ENCODE data around the gene SESTD1. TPM values are rescaled to one million over a fixed set of nuclear protein-coding genes. Genes with fewer than 3 reads are reported as not detected.

Gene SESTD1
- total and polyA plus RNA-seq, 2 of the 4 experiments (the other 2 are of a cell fraction): 8.4 to 12.7 TPM

DNA sequence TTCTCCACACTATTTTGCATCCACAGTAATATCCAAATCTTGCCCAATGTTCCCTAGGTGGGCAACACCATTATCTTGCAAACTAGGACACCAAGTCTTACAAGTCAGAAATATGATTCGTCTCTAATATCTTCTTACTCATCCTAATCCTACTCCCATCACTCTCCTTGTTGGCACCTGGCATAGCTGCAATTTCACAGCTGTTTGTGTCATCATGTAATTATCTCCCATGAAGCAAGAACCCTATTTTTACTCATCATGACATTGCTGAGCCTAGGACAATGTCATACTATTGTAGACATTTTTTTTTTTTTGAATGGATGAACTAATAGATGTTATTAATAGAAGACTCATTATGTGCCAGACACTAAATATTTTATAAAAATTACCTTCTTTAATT is 123.4 kb downstream of the SESTD1 start:
- Histone ChIP-seq H3K4ac (ENCODE audit: low read depth, low read length) (no peak overlapping the region), H4K5ac (ENCODE audit: low read depth, low read length) (no peak overlapping the region), H3K27me3 (ENCODE audit: control insufficient read depth, insufficient read depth, low read length) (no peaks in the 10 kb centered on the region), H3K9me1 (ENCODE audit: insufficient read depth, low read length) (no peaks in the 10 kb centered on the region), H3K18ac (ENCODE audit: low read depth, low read length) (no peak overlapping the region), H2BK15ac (ENCODE audit: low read depth, low read length) (no peak overlapping the region), H4K20me1 (ENCODE audit: insufficient read depth, low read length) (no peaks in the 10 kb centered on the region; the same call in 1 of the 2 replicates), H2AFZ (replicated peaks; ENCODE audit: low read length, poor library complexity) (no peak overlapping the region), H3K27ac (ENCODE audit: insufficient read depth, low read length) (no peak overlapping the region), H3K4me2 (ENCODE audit: low read depth, low read length) (no peak overlapping the region), H2BK5ac (ENCODE audit: low read depth, low read length, poor library complexity, severe bottlenecking) (no peak overlapping the region), H3K4me3 (ENCODE audit: insufficient read depth, low read depth, low read length) (no peak overlapping the region), H3K9ac (ENCODE audit: low read depth, low read length) (no peak overlapping the region), H3K14ac (replicated peaks; ENCODE audit: low read depth, low read length) (no peak overlapping the region), H2AK5ac (ENCODE audit: low read depth, low read length) (no peak overlapping the region), H4K91ac (ENCODE audit: insufficient read depth, low read depth, low read length) (no peak overlapping the region), H4K8ac (ENCODE audit: low read depth in 2 of 2, low read length in 2 of 2) (no peak overlapping the region), H2BK20ac (ENCODE audit: low read depth, low read length) (no peak overlapping the region), H3K36me3 (ENCODE audit: control insufficient read depth, insufficient read depth, low read length) (peaks cover 13% of the 10 kb centered on the region), H3K9me3 (ENCODE audit: control insufficient read depth, insufficient read depth, low read length) (no peaks in the 10 kb centered on the region), H3K56ac (ENCODE audit: extremely low read depth, insufficient read depth, low read length) (no peak overlapping the region), H2AK9ac (replicated peaks; ENCODE audit: low read depth, low read length, poor library complexity) (no peak overlapping the region), H3K23ac (ENCODE audit: low read depth, low read length) (no peak overlapping the region), H3K79me1 (ENCODE audit: low read depth in 1 of 2, low read length in 2 of 2) (no peaks in the 10 kb centered on the region; a peak in 1 of 4 replicates), H2BK120ac (ENCODE audit: low read depth, low read length) (no peak overlapping the region), H3K4me1 (ENCODE audit: control insufficient read depth, insufficient read depth, low read length) (no peaks in the 10 kb centered on the region)
- no TSS peak for BruUV-seq (replicated peaks)
- TF ChIP-seq MAFK (IDR thresholded peaks at IDR 0.05; ENCODE audit: low read depth, low read length) (no peak), BHLHE40 (IDR thresholded peaks at IDR 0.05; ENCODE audit: low read depth, low read length) (no peak), MAZ (IDR thresholded peaks at IDR 0.05; ENCODE audit: borderline replicate concordance, low read depth, low read length) (no peak), FOS (IDR thresholded peaks at IDR 0.05; ENCODE audit: low read depth, low read length) (no peak), NFE2L2 (IDR thresholded peaks at IDR 0.05; ENCODE audit: low read depth, low read length) (no peak), RFX5 (IDR thresholded peaks at IDR 0.05; ENCODE audit: low read depth, low read length) (no peak), MXI1 (IDR thresholded peaks at IDR 0.05; ENCODE audit: borderline replicate concordance, low read depth, low read length) (no peak), CEBPB (IDR thresholded peaks at IDR 0.05; ENCODE audit: low read depth, low read length) (no peak), POLR2A (IDR thresholded peaks at IDR 0.05; ENCODE audit: low read depth, low read length) (no peak), RCOR1 (IDR thresholded peaks at IDR 0.05; ENCODE audit: insufficient replicate concordance, low read length) (no peak), RAD21 (IDR thresholded peaks at IDR 0.05; ENCODE audit: low read length) (no peak), CHD1 (IDR thresholded peaks at IDR 0.05; ENCODE audit: low read depth, low read length) (no peak)
- TF ChIP-seq, protein P1, sequence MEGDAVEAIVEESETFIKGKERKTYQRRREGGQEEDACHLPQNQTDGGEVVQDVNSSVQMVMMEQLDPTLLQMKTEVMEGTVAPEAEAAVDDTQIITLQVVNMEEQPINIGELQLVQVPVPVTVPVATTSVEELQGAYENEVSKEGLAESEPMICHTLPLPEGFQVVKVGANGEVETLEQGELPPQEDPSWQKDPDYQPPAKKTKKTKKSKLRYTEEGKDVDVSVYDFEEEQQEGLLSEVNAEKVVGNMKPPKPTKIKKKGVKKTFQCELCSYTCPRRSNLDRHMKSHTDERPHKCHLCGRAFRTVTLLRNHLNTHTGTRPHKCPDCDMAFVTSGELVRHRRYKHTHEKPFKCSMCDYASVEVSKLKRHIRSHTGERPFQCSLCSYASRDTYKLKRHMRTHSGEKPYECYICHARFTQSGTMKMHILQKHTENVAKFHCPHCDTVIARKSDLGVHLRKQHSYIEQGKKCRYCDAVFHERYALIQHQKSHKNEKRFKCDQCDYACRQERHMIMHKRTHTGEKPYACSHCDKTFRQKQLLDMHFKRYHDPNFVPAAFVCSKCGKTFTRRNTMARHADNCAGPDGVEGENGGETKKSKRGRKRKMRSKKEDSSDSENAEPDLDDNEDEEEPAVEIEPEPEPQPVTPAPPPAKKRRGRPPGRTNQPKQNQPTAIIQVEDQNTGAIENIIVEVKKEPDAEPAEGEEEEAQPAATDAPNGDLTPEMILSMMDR (conservative IDR thresholded peaks at IDR 0.05; ENCODE audit: low read depth, low read length): no peak
- TF ChIP-seq, protein P2, sequence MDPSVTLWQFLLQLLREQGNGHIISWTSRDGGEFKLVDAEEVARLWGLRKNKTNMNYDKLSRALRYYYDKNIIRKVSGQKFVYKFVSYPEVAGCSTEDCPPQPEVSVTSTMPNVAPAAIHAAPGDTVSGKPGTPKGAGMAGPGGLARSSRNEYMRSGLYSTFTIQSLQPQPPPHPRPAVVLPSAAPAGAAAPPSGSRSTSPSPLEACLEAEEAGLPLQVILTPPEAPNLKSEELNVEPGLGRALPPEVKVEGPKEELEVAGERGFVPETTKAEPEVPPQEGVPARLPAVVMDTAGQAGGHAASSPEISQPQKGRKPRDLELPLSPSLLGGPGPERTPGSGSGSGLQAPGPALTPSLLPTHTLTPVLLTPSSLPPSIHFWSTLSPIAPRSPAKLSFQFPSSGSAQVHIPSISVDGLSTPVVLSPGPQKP (IDR thresholded peaks at IDR 0.05; ENCODE audit: borderline replicate concordance, low read depth, low read length): no peak
- no peak for DNase-seq
- ChIA-PET CTCF (no interaction called here), POLR2A (ENCODE audit: unreplicated experiment) (no interaction called here)
- intact Hi-C loops (cut with micrococcal nuclease) (no loop called here), dilution Hi-C loops (cut with HindIII; ENCODE audit: low sequenced_read_pairs, unreplicated experiment) (no loop called here), in situ Hi-C loops (cut with MboI; ENCODE audit: low sequenced_read_pairs) (no loop called here)
- no CpG with 5 or more reads among the region's 1 CpG for WGBS, 2 experiments (ENCODE audit: extremely low coverage in 2 of 2, insufficient read length in 1 of 2)
- ATAC-seq (ENCODE audit: low read depth): no peak
